ENCODE data around the gene APH1A. TPM values are rescaled to one million over a fixed set of nuclear protein-coding genes. Genes with fewer than 3 reads are reported as not detected.

APH1A gene
- total and polyA plus RNA-seq, 2 experiments from 2014 or later: 29.5 to 78.6 TPM

GRCh38 chr1:150267896-150268295, 920 bp downstream of the APH1A start:
- TF ChIP-seq CTCF (IDR thresholded peaks at IDR 0.05; ENCODE audit: low read depth, low read length): no peak
- H3K36me3 ChIP-seq: peaks cover 19% of the 10 kb centered on the region
- peak in 1 of 2 donors; percentile 10 for DNase-seq (ENCODE audit: low read depth in 1 of 2, low spot score in 1 of 2)
- H3K27ac ChIP-seq: peak overlapping the region; percentile 76
- no peaks in the 10 kb centered on the region for H3K9me3 ChIP-seq (ENCODE audit: low read depth)
- peak overlapping the region; percentile 75 for H3K4me3 ChIP-seq
- H3K27me3 ChIP-seq: no peaks in the 10 kb centered on the region
- H3K4me1 ChIP-seq (ENCODE audit: low read depth): peaks cover 14% of the 10 kb centered on the region

- H3K36me3 ChIP-seq: peaks cover 19% of the 10 kb centered on the region
- no peaks in the 10 kb centered on the region for H3K9me3 ChIP-seq (ENCODE audit: low read depth)
- H3K27me3 ChIP-seq: no peaks in the 10 kb centered on the region
- no peak for TF ChIP-seq CTCF (IDR thresholded peaks at IDR 0.05; ENCODE audit: low read depth, low read length)
- no peak overlapping the region for H3K4me3 ChIP-seq
- no peak for DNase-seq (ENCODE audit: low read depth in 1 of 2, low spot score in 1 of 2)
- H3K4me1 ChIP-seq (ENCODE audit: low read depth): peaks cover 22% of the 10 kb centered on the region
- H3K27ac ChIP-seq: no peak overlapping the region
These were observed 5.3 kb downstream of the APH1A start for GRCh38 chr1:150263549-150263948.

GRCh38 chr1:150262388-150263320, 6.2 kb downstream of the APH1A start:
- Histone ChIP-seq H3K4me1 (ENCODE audit: low read depth) (peaks cover 20% of the 10 kb centered on the region), H3K27me3 (no peaks in the 10 kb centered on the region), H3K4me3 (no peak overlapping the region), H3K9me3 (ENCODE audit: low read depth) (no peaks in the 10 kb centered on the region), H3K27ac (peak overlapping the region; percentile 17), H3K36me3 (peaks cover 19% of the 10 kb centered on the region)
- no peak for DNase-seq (ENCODE audit: low read depth in 1 of 2, low spot score in 1 of 2)
- TF ChIP-seq CTCF (IDR thresholded peaks at IDR 0.05; ENCODE audit: low read depth, low read length): no peak

GRCh38 chr1:150261367-150261766, 7.4 kb downstream of the APH1A start:
- Histone ChIP-seq H3K27me3 (no peaks in the 10 kb centered on the region), H3K36me3 (peaks cover 13% of the 10 kb centered on the region), H3K27ac (no peak overlapping the region), H3K4me3 (no peak overlapping the region), H3K9me3 (ENCODE audit: low read depth) (no peaks in the 10 kb centered on the region), H3K4me1 (ENCODE audit: low read depth) (peaks cover 27% of the 10 kb centered on the region)
- no peak for TF ChIP-seq CTCF (IDR thresholded peaks at IDR 0.05; ENCODE audit: low read depth, low read length)
- DNase-seq (ENCODE audit: low read depth in 1 of 2, low spot score in 1 of 2): no peak

GRCh38 chr1:150259758-150260669, 8.8 kb downstream of the APH1A start:
- Histone ChIP-seq H3K27ac (peak overlapping the region; percentile 88), H3K9me3 (ENCODE audit: low read depth) (no peaks in the 10 kb centered on the region), H3K4me1 (ENCODE audit: low read depth) (peaks cover 34% of the 10 kb centered on the region), H3K36me3 (peaks cover 3% of the 10 kb centered on the region), H3K27me3 (no peaks in the 10 kb centered on the region), H3K4me3 (peak overlapping the region; percentile 61)
- TF ChIP-seq CTCF (IDR thresholded peaks at IDR 0.05; ENCODE audit: low read depth, low read length): no peak
- DNase-seq (ENCODE audit: low read depth in 1 of 2, low spot score in 1 of 2): peak; percentile 45 to 93
